ENCODE measurements around the gene RDM1.

The RDM1 gene

DNA sequence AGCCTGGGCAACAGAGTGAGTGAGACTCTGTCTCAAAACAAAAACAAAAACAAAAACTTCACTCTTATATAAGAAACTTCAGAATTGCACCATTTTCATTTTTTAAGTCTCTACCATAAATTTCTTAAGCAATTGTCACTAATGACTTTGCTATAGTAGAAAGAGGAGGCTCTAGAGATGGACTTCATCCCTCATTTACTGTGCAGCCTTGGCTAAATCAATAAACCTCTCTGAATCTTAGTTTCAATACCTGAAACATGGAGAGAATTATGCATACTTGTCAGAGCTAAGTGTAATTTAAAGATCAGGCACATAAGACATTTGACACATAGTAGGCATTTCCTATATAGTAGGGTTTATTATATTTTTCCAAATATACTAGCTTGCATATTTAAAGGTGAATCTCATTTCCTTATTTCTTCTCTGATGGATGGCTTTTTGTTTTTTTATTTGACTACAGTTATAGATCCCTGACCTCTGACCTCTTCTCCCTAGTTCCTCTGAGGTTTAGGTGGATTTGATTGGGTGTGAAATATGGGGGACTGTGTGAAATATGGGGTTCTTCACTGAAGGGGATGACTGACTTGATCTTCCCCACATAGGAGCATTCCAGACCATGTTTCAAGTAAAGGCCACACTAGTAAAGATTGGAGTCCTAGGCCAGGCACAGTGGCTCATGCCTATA is 53.1 kb downstream of the RDM1 start:
- Histone ChIP-seq H3K36me3 (ENCODE audit: control insufficient read depth in 1 of 2, insufficient read depth in 2 of 2, low read length in 2 of 2) (no peaks in the 10 kb centered on the region), H3K9me3 (ENCODE audit: control insufficient read depth in 1 of 2, low read length in 2 of 2) (no peaks in the 10 kb centered on the region), H3K4me3 (ENCODE audit: low read depth in 1 of 2, low read length in 2 of 2) (no peak overlapping the region), H3K27ac (ENCODE audit: low read length) (no peak overlapping the region), H3K27me3 (ENCODE audit: low read depth, low read length) (no peaks in the 10 kb centered on the region), H3K4me1 (ENCODE audit: control insufficient read depth in 1 of 2, insufficient read depth in 2 of 2, low read length in 2 of 2) (no peaks in the 10 kb centered on the region)

DNA sequence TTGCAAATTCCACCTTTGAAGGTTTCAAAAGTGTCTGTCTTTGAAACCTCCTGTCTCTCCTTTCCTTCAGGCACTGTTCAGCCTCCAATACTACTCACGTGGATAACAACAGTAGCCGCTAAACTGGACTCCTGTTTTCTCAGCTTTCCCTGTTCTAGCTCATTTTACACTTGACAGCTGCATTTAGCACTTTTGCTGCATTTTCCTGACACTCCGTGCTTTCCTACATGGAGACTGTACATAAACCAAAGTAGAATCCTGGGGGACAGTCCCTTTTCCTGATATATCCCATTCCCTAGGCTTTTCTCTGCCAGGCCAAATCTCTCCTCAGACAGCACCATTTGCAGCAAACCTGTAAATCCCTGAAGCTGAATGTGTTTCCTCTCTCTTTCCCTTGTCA is 54.0 kb downstream of the RDM1 start:
- no peaks in the 10 kb centered on the region for H3K4me1 ChIP-seq (ENCODE audit: control insufficient read depth in 1 of 2, insufficient read depth in 2 of 2, low read length in 2 of 2)
- H3K27ac ChIP-seq (ENCODE audit: low read length), result no peak overlapping the region

DNA sequence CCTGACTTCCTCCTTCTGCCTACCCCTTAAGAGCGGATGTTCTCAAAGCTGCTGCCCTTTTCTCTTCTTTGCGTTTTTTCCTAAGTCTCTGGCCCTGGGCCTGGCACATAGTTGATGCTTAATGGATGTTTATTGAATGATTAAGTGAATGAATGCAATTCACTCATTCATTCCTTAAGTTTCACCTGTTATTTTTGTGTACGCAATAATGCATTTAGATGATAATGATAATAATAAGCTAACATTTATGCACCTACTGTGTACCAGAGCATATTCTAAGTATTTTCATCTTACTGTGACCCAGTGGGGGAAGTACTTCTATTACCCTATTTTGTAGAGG is 54.8 kb downstream of the RDM1 start:
- Histone ChIP-seq H3K27me3 (ENCODE audit: low read depth, low read length) (no peaks in the 10 kb centered on the region), H3K9me3 (ENCODE audit: control insufficient read depth in 1 of 2, low read length in 2 of 2) (no peaks in the 10 kb centered on the region), H3K27ac (ENCODE audit: low read length) (no peak overlapping the region), H3K4me3 (ENCODE audit: low read depth in 1 of 2, low read length in 2 of 2) (no peak overlapping the region), H3K4me1 (ENCODE audit: control insufficient read depth in 1 of 2, insufficient read depth in 2 of 2, low read length in 2 of 2) (no peaks in the 10 kb centered on the region), H3K36me3 (ENCODE audit: control insufficient read depth in 1 of 2, insufficient read depth in 2 of 2, low read length in 2 of 2) (no peaks in the 10 kb centered on the region)

More for the DNA sequence above, 54.0 kb downstream of the RDM1 start:
- Histone ChIP-seq H3K36me3 (ENCODE audit: control insufficient read depth in 1 of 2, insufficient read depth in 2 of 2, low read length in 2 of 2) (no peaks in the 10 kb centered on the region), H3K9me3 (ENCODE audit: control insufficient read depth in 1 of 2, low read length in 2 of 2) (no peaks in the 10 kb centered on the region), H3K4me3 (ENCODE audit: low read depth in 1 of 2, low read length in 2 of 2) (no peak overlapping the region), H3K27me3 (ENCODE audit: low read depth, low read length) (no peaks in the 10 kb centered on the region)

DNA sequence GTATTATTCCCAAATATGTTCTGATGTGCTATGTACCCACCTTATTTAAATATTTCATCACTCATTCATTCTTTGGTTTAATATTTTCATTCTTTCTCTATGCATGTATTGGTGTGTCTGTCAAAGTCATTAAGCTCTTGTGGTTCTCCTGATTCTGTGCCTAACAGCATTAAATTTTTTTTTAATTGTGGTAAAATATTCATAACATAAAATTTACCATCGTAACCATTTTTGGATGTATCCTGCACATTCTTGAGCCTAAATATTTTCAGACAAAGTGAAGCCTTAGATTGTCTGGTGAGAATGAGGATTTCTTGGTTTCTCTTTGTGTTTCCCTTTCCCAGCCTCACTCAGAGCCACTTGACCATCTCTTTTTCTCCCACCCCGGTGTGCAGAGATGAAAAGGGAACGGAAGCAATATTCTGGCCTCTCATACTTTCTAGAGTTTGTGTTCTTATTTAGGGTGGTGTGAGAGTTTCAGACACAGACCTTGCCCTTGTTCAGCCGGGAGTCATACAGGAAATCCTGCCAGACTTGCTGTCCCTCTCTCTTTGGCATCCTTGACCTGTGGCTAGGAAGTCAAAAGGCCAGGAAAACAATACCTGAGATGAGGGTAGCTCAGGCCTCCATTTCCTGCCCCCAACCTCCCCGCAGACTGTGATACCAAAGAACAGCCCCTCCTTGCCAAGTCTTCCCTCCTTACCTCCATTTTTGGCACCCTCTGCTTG is 55.3 kb downstream of the RDM1 start:
- Histone ChIP-seq H3K9me3 (ENCODE audit: control insufficient read depth in 1 of 2, low read length in 2 of 2) (no peaks in the 10 kb centered on the region), H3K4me1 (ENCODE audit: control insufficient read depth in 1 of 2, insufficient read depth in 2 of 2, low read length in 2 of 2) (no peaks in the 10 kb centered on the region), H3K27ac (ENCODE audit: low read length) (no peak overlapping the region), H3K27me3 (ENCODE audit: low read depth, low read length) (no peaks in the 10 kb centered on the region), H3K36me3 (ENCODE audit: control insufficient read depth in 1 of 2, insufficient read depth in 2 of 2, low read length in 2 of 2) (no peaks in the 10 kb centered on the region), H3K4me3 (ENCODE audit: low read depth in 1 of 2, low read length in 2 of 2) (no peak overlapping the region)

DNA sequence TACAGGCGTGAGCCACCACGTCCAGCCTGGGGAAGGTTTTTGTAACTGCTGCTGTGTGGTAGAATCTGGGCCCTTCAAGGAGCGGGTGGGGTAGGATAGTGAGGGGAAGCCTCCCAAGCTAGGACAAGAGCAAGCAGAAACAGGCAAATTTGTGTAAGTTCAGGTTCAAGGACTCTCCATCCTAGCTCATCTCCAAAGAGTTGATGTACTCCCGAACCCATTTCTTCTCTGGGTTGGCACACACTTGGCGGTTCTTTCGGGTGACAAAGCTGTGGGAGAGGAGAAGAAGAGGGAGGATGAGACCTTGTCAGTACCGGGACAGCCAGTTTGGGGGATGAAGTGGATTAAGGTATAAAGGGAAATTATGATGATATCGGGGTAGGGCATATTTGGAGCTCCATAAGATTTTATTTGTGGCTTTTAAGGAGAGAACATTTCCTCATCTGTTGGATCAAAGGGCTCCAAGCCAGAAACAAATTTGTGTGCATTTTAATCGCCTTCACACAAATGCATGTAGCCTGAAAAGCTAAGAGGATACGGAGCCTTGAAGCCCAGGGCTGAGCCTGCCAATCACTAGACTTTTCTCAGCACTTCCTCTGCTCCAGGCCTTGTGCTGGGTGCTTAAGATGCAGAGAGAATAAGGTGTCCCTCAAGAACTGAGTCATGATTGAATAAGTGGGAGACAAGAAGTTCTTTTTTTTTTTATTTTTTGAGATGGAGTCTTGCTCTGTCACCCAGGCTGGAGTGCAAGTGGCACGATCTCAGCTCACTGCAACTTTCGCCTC is 58.2 kb downstream of the RDM1 start:
- no peaks in the 10 kb centered on the region for H3K36me3 ChIP-seq (ENCODE audit: control insufficient read depth in 1 of 2, insufficient read depth in 2 of 2, low read length in 2 of 2)
- no peaks in the 10 kb centered on the region for H3K27me3 ChIP-seq (ENCODE audit: low read depth, low read length)
- H3K27ac ChIP-seq (ENCODE audit: low read length), result no peak overlapping the region
- H3K4me1 ChIP-seq (ENCODE audit: control insufficient read depth in 1 of 2, insufficient read depth in 2 of 2, low read length in 2 of 2), result no peaks in the 10 kb centered on the region
- H3K4me3 ChIP-seq (ENCODE audit: low read depth in 1 of 2, low read length in 2 of 2), result no peak overlapping the region
- H3K9me3 ChIP-seq (ENCODE audit: control insufficient read depth in 1 of 2, low read length in 2 of 2), result no peaks in the 10 kb centered on the region

DNA sequence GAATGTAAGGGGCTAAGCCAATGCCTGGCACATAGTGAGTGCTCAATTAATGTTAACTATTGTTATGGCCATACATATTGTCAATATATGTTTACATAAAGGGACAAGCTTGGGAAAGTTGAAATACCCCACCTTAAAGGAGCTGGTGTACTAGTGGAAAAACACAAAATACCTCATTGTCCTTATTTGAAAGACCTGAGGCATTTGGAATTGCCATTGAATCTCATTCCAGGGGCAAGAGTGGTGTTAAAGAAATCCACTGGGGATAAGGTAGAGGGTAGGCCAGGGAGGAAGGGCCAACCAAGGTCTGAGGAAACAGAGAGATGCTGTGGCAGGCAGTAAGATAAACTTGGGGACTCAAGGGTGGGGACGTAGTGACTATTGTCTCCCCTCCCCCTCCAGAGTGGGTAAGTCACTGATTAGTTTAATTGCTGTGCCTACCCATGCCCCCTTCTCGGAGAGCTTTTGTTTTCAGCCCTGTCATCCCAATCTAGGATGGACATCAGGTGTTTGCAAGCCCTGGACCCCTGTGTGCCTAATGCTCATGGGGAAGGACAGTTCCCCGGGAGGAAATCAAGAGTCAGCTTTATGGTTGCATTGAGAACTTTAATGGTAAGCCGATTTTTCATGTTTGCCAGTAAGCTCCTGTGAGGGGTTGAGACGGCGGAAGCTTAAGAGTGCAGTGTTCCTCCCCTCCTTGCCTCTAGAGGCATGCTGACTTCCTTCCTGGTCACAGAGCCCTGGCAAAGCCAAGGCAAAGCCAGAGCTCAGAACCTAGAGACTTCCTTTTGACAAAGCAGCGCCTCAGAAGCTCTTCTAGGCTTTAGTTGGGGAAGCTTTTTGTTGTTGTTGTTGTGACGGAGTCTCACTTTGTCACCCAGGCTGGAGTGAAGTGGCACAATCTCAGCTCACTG is 59.4 kb downstream of the RDM1 start:
- Histone ChIP-seq H3K4me3 (ENCODE audit: low read depth in 1 of 2, low read length in 2 of 2) (no peak overlapping the region), H3K36me3 (ENCODE audit: control insufficient read depth in 1 of 2, insufficient read depth in 2 of 2, low read length in 2 of 2) (no peaks in the 10 kb centered on the region), H3K4me1 (ENCODE audit: control insufficient read depth in 1 of 2, insufficient read depth in 2 of 2, low read length in 2 of 2) (peaks cover 0 to 4% of the 10 kb centered on the region in 2 donors), H3K27me3 (ENCODE audit: low read depth, low read length) (no peaks in the 10 kb centered on the region), H3K9me3 (ENCODE audit: control insufficient read depth in 1 of 2, low read length in 2 of 2) (no peaks in the 10 kb centered on the region), H3K27ac (ENCODE audit: low read length) (no peak overlapping the region)

DNA sequence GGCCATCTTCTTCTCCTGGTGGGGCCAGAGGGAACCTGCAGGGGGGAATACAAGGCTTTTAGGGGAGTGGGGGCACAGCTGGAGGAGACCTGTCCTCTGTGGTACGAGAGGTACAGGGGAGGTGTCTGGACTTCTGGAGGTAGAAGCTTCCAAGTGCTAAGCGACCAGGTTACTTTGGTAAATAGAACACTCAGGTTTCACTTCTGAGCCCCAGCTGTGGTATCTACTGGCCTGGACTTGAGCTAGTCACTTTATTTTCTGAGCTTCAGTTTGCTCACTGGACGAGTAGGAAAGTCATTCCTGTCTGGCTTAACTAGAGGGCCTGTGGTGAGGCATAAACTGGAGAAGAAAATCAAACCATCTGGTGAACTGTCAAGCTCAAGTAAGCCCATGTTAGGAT is 61.8 kb downstream of the RDM1 start, which contains the start of gene HEATR9:
Gene HEATR9, minus strand, starts transcription at position 155 of the 400 bp plus-strand sequence. Its CDS starts 149 bp downstream, at position 6.
- Histone ChIP-seq H3K27me3 (ENCODE audit: low read depth, low read length) (no peaks in the 10 kb centered on the region), H3K36me3 (ENCODE audit: control insufficient read depth in 1 of 2, insufficient read depth in 2 of 2, low read length in 2 of 2) (no peaks in the 10 kb centered on the region), H3K27ac (ENCODE audit: low read length) (no peak within 1 kb of the TSS), H3K4me3 (ENCODE audit: low read depth in 1 of 2, low read length in 2 of 2) (no peak within 1 kb of the TSS), H3K9me3 (ENCODE audit: control insufficient read depth in 1 of 2, low read length in 2 of 2) (no peaks in the 10 kb centered on the region), H3K4me1 (ENCODE audit: control insufficient read depth in 1 of 2, insufficient read depth in 2 of 2, low read length in 2 of 2) (peaks cover 0 to 4% of the 10 kb centered on the region in 2 donors)
